Neural progenitor cell (in vitro differentiated cells): ENCODE data around the gene POSTN. TPM values are rescaled to one million over a fixed set of nuclear protein-coding genes. Genes with fewer than 3 reads are reported as not detected.

Experiments
- DNase-seq: peaks from one replicate; pipeline ENCODE4 v3.0.0-alpha.2; 2016; ENCODE audit warnings: low spot score
- H2AFZ ChIP-seq: fragments of 200-600 bp; sonication (generic); replicated peaks from 2 replicates; pipeline ENCODE4 v1.6.1; 2016; ENCODE audit warnings: antibody characterized with exemption
- H3F3A ChIP-seq: fragments of 200-600 bp; sonication (generic); 2 replicates; pipeline ENCODE4 v1.6.1; 2016; ENCODE audit warnings: antibody characterized with exemption, low read depth
- H3K27ac ChIP-seq: fragments of 200-600 bp; sonication (generic); 2 replicates; pipeline ENCODE4 v1.5.1; 2016; ENCODE audit warnings: mild to moderate bottlenecking
- H3K27me3 ChIP-seq: fragments of 200-600 bp; sonication (generic); 2 replicates; pipeline ENCODE4 v1.6.1; 2016; ENCODE audit warnings: mild to moderate bottlenecking, moderate library complexity
- H3K36me3 ChIP-seq: fragments of 200-600 bp; sonication (generic); 2 replicates; pipeline ENCODE4 v1.5.1; 2016
- H3K4me1 ChIP-seq: fragments of 200-600 bp; sonication (generic); 2 replicates; pipeline ENCODE4 v1.6.1; 2016; ENCODE audit warnings: mixed run types
- H3K4me2 ChIP-seq: fragments of 200-600 bp; sonication (generic); 2 replicates; pipeline ENCODE4 v1.6.1; 2016
- H3K4me3 ChIP-seq: fragments of 200-600 bp; sonication (generic); 2 replicates; pipeline ENCODE4 v1.5.1; 2016
- H3K79me2 ChIP-seq: fragments of 200-600 bp; sonication (generic); 2 replicates; pipeline ENCODE4 v1.6.1; 2016; ENCODE audit warnings: low read depth
- H3K9ac ChIP-seq: fragments of 200-600 bp; sonication (generic); 2 replicates; pipeline ENCODE4 v1.6.1; 2016
- H3K9me3 ChIP-seq: fragments of 200-600 bp; sonication (generic); 2 replicates; pipeline ENCODE4 v1.5.1; 2016; ENCODE audit warnings: low read depth
- H4K20me1 ChIP-seq: fragments of 200-600 bp; sonication (generic); 2 replicates; pipeline ENCODE4 v1.6.1; 2016; ENCODE audit warnings: low read depth
- H3K27ac Mint-ChIP-seq: 3 replicates; pipeline ENCODE4 v1.8.0; 2021; ENCODE audit warnings: mixed read lengths
- H3K27me3 Mint-ChIP-seq: 2 replicates; pipeline ENCODE4 v1.8.0; 2022; ENCODE audit warnings: low read depth, mild to moderate bottlenecking, inconsistent platforms, moderate library complexity, mixed read lengths; ENCODE audit not compliant: insufficient read depth
- H3K36me3 Mint-ChIP-seq: 3 replicates; pipeline ENCODE4 v1.8.0; 2021; ENCODE audit warnings: mixed read lengths
- H3K4me1 Mint-ChIP-seq: 3 replicates; pipeline ENCODE4 v1.8.0; 2021; ENCODE audit warnings: mixed read lengths
- H3K4me3 Mint-ChIP-seq: 3 replicates; pipeline ENCODE4 v1.8.0; 2021; ENCODE audit warnings: mild to moderate bottlenecking, moderate library complexity, mixed read lengths
- H3K9me3 Mint-ChIP-seq: 3 replicates; pipeline ENCODE4 v1.8.0; 2020; ENCODE audit warnings: mixed read lengths
- CTCF ChIP-seq: fragments of 200-600 bp; sonication (generic); IDR thresholded peaks from 2 replicates; pipeline ENCODE4 v1.5.1; 2017; ENCODE audit warnings: antibody characterized with exemption, mild to moderate bottlenecking
- EZH2 ChIP-seq: fragments of 200-600 bp; sonication (generic); IDR thresholded peaks from 2 replicates; pipeline ENCODE4 v1.6.1; 2017; ENCODE audit warnings: antibody characterized with exemption, mild to moderate bottlenecking, moderate library complexity
- EZH2phosphoT487 ChIP-seq: fragments of 200-600 bp; sonication (generic); IDR thresholded peaks from 2 replicates; pipeline ENCODE4 v1.6.1; 2017; ENCODE audit warnings: antibody characterized with exemption
- total RNA-seq: library from RNA; depleted of rRNA; stranded (reverse); fragments of >200 nt; gene quantifications from 2 replicates; pipeline ENCODE4 v1.2.3, GENCODE V29; 2015; ENCODE audit warnings: low replicate concordance

Gene POSTN
- total RNA-seq, 1 donor from 2014 or later = not detected

- peak overlapping the region; percentile 65 for H3K4me2 ChIP-seq
- peaks cover 48% of the 10 kb centered on the region for H3K4me1 Mint-ChIP-seq
- H4K20me1 ChIP-seq = no peaks in the 10 kb centered on the region
- no peaks in the 10 kb centered on the region for H3K27me3 Mint-ChIP-seq
- H3K9ac ChIP-seq = no peak overlapping the region
- H2AFZ ChIP-seq = peak overlapping the region; percentile 44
- H3K4me1 ChIP-seq = peaks cover 32% of the 10 kb centered on the region
- peak overlapping the region; percentile 96 for H3K27ac Mint-ChIP-seq
- H3K27me3 ChIP-seq = no peaks in the 10 kb centered on the region
- no peaks in the 10 kb centered on the region for H3K79me2 ChIP-seq
- no peaks in the 10 kb centered on the region for H3K9me3 Mint-ChIP-seq
- peak overlapping the region; percentile 87 for H3K27ac ChIP-seq
- H3K36me3 ChIP-seq = no peaks in the 10 kb centered on the region
- peaks cover 16% of the 10 kb centered on the region for H3K36me3 Mint-ChIP-seq
- DNase-seq = peak; percentile 18
- H3K4me3 ChIP-seq = no peak overlapping the region
- TF ChIP-seq CTCF (no peak), EZH2 (no peak), EZH2phosphoT487 (no peak)
- peaks cover 24% of the 10 kb centered on the region for H3F3A ChIP-seq
- H3K4me3 Mint-ChIP-seq = peak overlapping the region; percentile 61
- H3K9me3 ChIP-seq = no peaks in the 10 kb centered on the region
Observed at GRCh38 chr13:37645181-37645740, 46.7 kb upstream of the POSTN start.

- Mint-ChIP-seq H3K9me3 (no peaks in the 10 kb centered on the region), H3K4me1 (peaks cover 36% of the 10 kb centered on the region)
- no peak overlapping the region for H3K4me2 ChIP-seq
Observed at GRCh38 chr13:37641391-37641790, 42.8 kb upstream of the POSTN start.

GRCh38 chr13:37640499-37640898 lies 41.9 kb upstream of the POSTN start:
- H3K36me3 ChIP-seq = no peaks in the 10 kb centered on the region
- peaks cover 8% of the 10 kb centered on the region for H3K4me1 ChIP-seq
- H3K27ac ChIP-seq = no peak overlapping the region
- H3K27ac Mint-ChIP-seq = peak overlapping the region; percentile 96
- DNase-seq = peak; percentile 44
- no peak overlapping the region for H3K9ac ChIP-seq
- no peaks in the 10 kb centered on the region for H3K79me2 ChIP-seq
- H3K4me3 ChIP-seq = no peak overlapping the region
- H3K9me3 ChIP-seq = no peaks in the 10 kb centered on the region
- no peaks in the 10 kb centered on the region for H3K9me3 Mint-ChIP-seq
- H3F3A ChIP-seq = peaks cover 5% of the 10 kb centered on the region
- TF ChIP-seq CTCF (peak; percentile 68), EZH2phosphoT487 (no peak)
- H2AFZ ChIP-seq = no peak overlapping the region
- no peaks in the 10 kb centered on the region for H3K27me3 ChIP-seq
- H3K27me3 Mint-ChIP-seq = no peaks in the 10 kb centered on the region
- H3K4me2 ChIP-seq = no peak overlapping the region
- peaks cover 27% of the 10 kb centered on the region for H3K4me1 Mint-ChIP-seq
- H3K36me3 Mint-ChIP-seq = peaks cover 21% of the 10 kb centered on the region
- H3K4me3 Mint-ChIP-seq = no peak overlapping the region
- H4K20me1 ChIP-seq = no peaks in the 10 kb centered on the region

More at GRCh38 chr13:37641391-37641790, 42.8 kb upstream of the POSTN start:
- no peak overlapping the region for H3K27ac Mint-ChIP-seq
- no peaks in the 10 kb centered on the region for H4K20me1 ChIP-seq
- peaks cover 21% of the 10 kb centered on the region for H3K36me3 Mint-ChIP-seq
- H3K4me1 ChIP-seq = peaks cover 17% of the 10 kb centered on the region
- H2AFZ ChIP-seq = no peak overlapping the region
- H3K4me3 Mint-ChIP-seq = no peak overlapping the region
- H3K4me3 ChIP-seq = no peak overlapping the region
- peaks cover 6% of the 10 kb centered on the region for H3F3A ChIP-seq
- H3K9ac ChIP-seq = no peak overlapping the region
- no peak for DNase-seq
- no peaks in the 10 kb centered on the region for H3K27me3 ChIP-seq
- H3K79me2 ChIP-seq = no peaks in the 10 kb centered on the region
- H3K27ac ChIP-seq = no peak overlapping the region
- no peaks in the 10 kb centered on the region for H3K36me3 ChIP-seq
- H3K27me3 Mint-ChIP-seq = no peaks in the 10 kb centered on the region
- no peaks in the 10 kb centered on the region for H3K9me3 ChIP-seq
- no peak for TF ChIP-seq CTCF
- no peak for TF ChIP-seq EZH2
- no peak for TF ChIP-seq EZH2phosphoT487
